Astrocyte (in vitro differentiated cells and primary cell): ENCODE results near the gene SELENOW. TPM values are rescaled to one million over a fixed set of nuclear protein-coding genes. Genes with fewer than 3 reads are reported as not detected.
"Not testable (repeated sequence)": the region's sequence is repeated elsewhere in the genome, so short reads cannot be mapped to it uniquely, and the experiment has no call there.

ENCODE experiments used
- DNase-seq: peaks from one replicate; pipeline ENCODE4 v3.0.0-alpha.2; 2010; ENCODE audit warnings: low read depth
- FAIRE-seq: peaks from 2 replicates; lab custom pipeline; 2011; peaks lifted over from hg19 to GRCh38; lab: Jason Lieb, UNC
- H2AFZ ChIP-seq: 2 replicates; pipeline ENCODE4 v1.6.0; 2012; ENCODE audit warnings: low read depth, low read length, inconsistent platforms
- H3K27ac ChIP-seq: 2 replicates; pipeline ENCODE4 v1.5.1; 2011; ENCODE audit warnings: low read depth, low read length, inconsistent platforms
- H3K27me3 ChIP-seq: 2 replicates; pipeline ENCODE4 v1.6.0; 2011; ENCODE audit warnings: low read length, inconsistent platforms; ENCODE audit not compliant: insufficient read depth
- H3K36me3 ChIP-seq: 2 replicates; pipeline ENCODE4 v1.5.1; 2011; ENCODE audit warnings: low read length, inconsistent platforms; ENCODE audit not compliant: insufficient read depth
- H3K4me1 ChIP-seq: 2 replicates; pipeline ENCODE4 v1.5.1; 2011; ENCODE audit warnings: low read length, inconsistent platforms; ENCODE audit not compliant: insufficient read depth
- H3K4me2 ChIP-seq: 2 replicates; pipeline ENCODE4 v1.6.0; 2012; ENCODE audit warnings: low read length, inconsistent platforms
- H3K4me3 ChIP-seq: 2 replicates; pipeline ENCODE4 v1.5.1; 2011; ENCODE audit warnings: low read depth, mild to moderate bottlenecking, low read length, inconsistent platforms; ENCODE audit not compliant: insufficient read depth
- H3K79me2 ChIP-seq: 2 replicates; pipeline ENCODE4 v1.6.0; 2012; ENCODE audit warnings: mild to moderate bottlenecking, low read length, inconsistent platforms; ENCODE audit not compliant: insufficient read depth
- H3K9ac ChIP-seq: 2 replicates; pipeline ENCODE4 v1.6.0; 2012; ENCODE audit warnings: mild to moderate bottlenecking, low read length, inconsistent platforms
- H3K9me3 ChIP-seq: 2 replicates; pipeline ENCODE4 v1.5.1; 2012; ENCODE audit warnings: low read depth, mild to moderate bottlenecking, low read length, inconsistent platforms; ENCODE audit not compliant: insufficient read depth
- H4K20me1 ChIP-seq: 2 replicates; pipeline ENCODE4 v1.6.0; 2012; ENCODE audit warnings: low read length, inconsistent platforms; ENCODE audit not compliant: insufficient read depth
- H3K27ac Mint-ChIP-seq: one replicate; pipeline ENCODE4 v1.8.0; 2021; ENCODE audit warnings: mild to moderate bottlenecking, mixed read lengths; ENCODE audit not compliant: unreplicated experiment
- H3K27me3 Mint-ChIP-seq: one replicate; pipeline ENCODE4 v1.8.0; 2021; ENCODE audit warnings: low read depth, mixed read lengths; ENCODE audit not compliant: unreplicated experiment
- H3K36me3 Mint-ChIP-seq: one replicate; pipeline ENCODE4 v1.8.0; 2021; ENCODE audit warnings: low read depth, mixed read lengths; ENCODE audit not compliant: unreplicated experiment
- H3K4me1 Mint-ChIP-seq: one replicate; pipeline ENCODE4 v1.8.0; 2021; ENCODE audit warnings: low read depth, mixed read lengths; ENCODE audit not compliant: unreplicated experiment
- H3K4me3 Mint-ChIP-seq: one replicate; pipeline ENCODE4 v1.8.0; 2021; ENCODE audit warnings: mild to moderate bottlenecking, moderate library complexity, mixed read lengths; ENCODE audit not compliant: unreplicated experiment
- H3K9me3 Mint-ChIP-seq: one replicate; pipeline ENCODE4 v1.8.0; 2021; ENCODE audit warnings: mild to moderate bottlenecking, mixed read lengths; ENCODE audit not compliant: unreplicated experiment
- EZH2 ChIP-seq: IDR thresholded peaks from 2 replicates; pipeline ENCODE4 v1.6.1; 2012; ENCODE audit warnings: mild to moderate bottlenecking, low read length, inconsistent platforms; ENCODE audit not compliant: insufficient read depth
- total RNA-seq: library from RNA; stranded (reverse); gene quantifications from 2 replicates; pipeline ENCODE4 v1.2.1, GENCODE V29; 2021
- TF ChIP-seq, protein P1 (sequence below): IDR thresholded peaks from 2 replicates; pipeline ENCODE4 v1.5.1; 2011; ENCODE audit warnings: low read depth, mild to moderate bottlenecking, inconsistent platforms, low read length, moderate library complexity; ENCODE audit not compliant: insufficient read depth

Gene SELENOW
- total RNA-seq, 1 donor from 2014 or later = 279 TPM

DNA sequence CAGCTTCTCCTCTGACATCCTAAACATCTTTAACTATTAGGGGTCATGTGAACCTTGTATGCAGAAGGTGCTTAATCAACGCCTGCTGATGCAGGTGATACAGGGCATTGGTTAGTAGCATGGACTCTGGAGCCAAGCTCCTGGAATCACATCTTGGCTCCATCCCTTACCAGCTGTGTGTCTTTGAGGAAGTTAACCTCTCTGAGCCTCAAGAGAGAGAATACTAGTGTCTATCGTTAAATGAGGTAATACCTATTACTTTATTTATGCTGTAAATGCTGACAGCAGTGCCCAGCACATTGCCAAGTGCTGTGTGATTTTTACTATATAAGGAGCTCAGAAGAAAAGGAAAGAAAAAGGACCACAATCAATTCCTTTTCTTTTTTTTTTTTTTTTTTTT, 11.2 kb upstream of the SELENOW start:
- FAIRE-seq (no peak), DNase-seq (no peak)
- no peaks in the 10 kb centered on the region for H3K4me1 ChIP-seq
- H3K9ac ChIP-seq = no peak overlapping the region
- no peaks in the 10 kb centered on the region for H3K36me3 ChIP-seq
- TF ChIP-seq, protein P1, sequence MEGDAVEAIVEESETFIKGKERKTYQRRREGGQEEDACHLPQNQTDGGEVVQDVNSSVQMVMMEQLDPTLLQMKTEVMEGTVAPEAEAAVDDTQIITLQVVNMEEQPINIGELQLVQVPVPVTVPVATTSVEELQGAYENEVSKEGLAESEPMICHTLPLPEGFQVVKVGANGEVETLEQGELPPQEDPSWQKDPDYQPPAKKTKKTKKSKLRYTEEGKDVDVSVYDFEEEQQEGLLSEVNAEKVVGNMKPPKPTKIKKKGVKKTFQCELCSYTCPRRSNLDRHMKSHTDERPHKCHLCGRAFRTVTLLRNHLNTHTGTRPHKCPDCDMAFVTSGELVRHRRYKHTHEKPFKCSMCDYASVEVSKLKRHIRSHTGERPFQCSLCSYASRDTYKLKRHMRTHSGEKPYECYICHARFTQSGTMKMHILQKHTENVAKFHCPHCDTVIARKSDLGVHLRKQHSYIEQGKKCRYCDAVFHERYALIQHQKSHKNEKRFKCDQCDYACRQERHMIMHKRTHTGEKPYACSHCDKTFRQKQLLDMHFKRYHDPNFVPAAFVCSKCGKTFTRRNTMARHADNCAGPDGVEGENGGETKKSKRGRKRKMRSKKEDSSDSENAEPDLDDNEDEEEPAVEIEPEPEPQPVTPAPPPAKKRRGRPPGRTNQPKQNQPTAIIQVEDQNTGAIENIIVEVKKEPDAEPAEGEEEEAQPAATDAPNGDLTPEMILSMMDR = no peak
- TF ChIP-seq EZH2 = no peak
- H3K9me3 ChIP-seq = no peaks in the 10 kb centered on the region
- H2AFZ ChIP-seq = no peak overlapping the region
- Mint-ChIP-seq H3K9me3 (peaks cover 4% of the 10 kb centered on the region), H3K27me3 (no peaks in the 10 kb centered on the region), H3K36me3 (peaks cover 2% of the 10 kb centered on the region), H3K4me3 (no peak overlapping the region), H3K4me1 (peaks cover 7% of the 10 kb centered on the region), H3K27ac (no peak overlapping the region)
- no peaks in the 10 kb centered on the region for H4K20me1 ChIP-seq
- H3K27ac ChIP-seq = no peak overlapping the region
- H3K79me2 ChIP-seq = no peaks in the 10 kb centered on the region
- no peak overlapping the region for H3K4me3 ChIP-seq
- no peak overlapping the region for H3K4me2 ChIP-seq
- peaks cover 6% of the 10 kb centered on the region for H3K27me3 ChIP-seq

DNA sequence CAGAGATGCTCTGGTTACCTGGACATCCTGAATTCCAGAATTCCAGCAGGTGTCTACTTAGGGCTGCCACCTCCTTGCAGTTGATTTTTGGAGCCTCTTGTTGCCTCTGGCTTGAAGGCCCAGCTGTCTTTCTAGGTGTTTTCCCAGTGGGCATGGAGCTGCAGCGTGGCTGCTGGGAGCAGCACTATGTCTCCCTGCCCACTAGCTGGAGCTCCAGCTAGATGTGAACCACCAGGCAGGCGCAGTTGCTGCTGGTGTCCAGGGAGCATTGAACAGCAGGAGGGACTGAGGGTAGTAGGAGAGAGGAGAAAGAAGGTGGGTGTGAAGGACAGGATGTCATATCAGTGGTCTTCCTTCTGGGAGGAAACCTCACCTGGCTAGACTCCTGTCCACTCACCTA, 9.9 kb upstream of the SELENOW start:
- H3K4me1 ChIP-seq = no peaks in the 10 kb centered on the region
- H3K4me2 ChIP-seq = no peak overlapping the region
- H3K27ac ChIP-seq = no peak overlapping the region
- no peak overlapping the region for H2AFZ ChIP-seq
- no peak overlapping the region for H3K4me3 Mint-ChIP-seq
- H3K9me3 ChIP-seq = no peaks in the 10 kb centered on the region
- FAIRE-seq (no peak), DNase-seq (no peak)
- H3K4me1 Mint-ChIP-seq = peaks cover 7% of the 10 kb centered on the region
- H3K9me3 Mint-ChIP-seq = peaks cover 4% of the 10 kb centered on the region
- no peaks in the 10 kb centered on the region for H3K79me2 ChIP-seq
- TF ChIP-seq, protein P1 = no peak
- TF ChIP-seq EZH2 = no peak
- H3K36me3 Mint-ChIP-seq = peaks cover 2% of the 10 kb centered on the region
- no peaks in the 10 kb centered on the region for H4K20me1 ChIP-seq
- no peaks in the 10 kb centered on the region for H3K36me3 ChIP-seq
- no peak overlapping the region for H3K9ac ChIP-seq
- H3K27me3 Mint-ChIP-seq = no peaks in the 10 kb centered on the region
- H3K27me3 ChIP-seq = peaks cover 6% of the 10 kb centered on the region
- H3K27ac Mint-ChIP-seq = no peak overlapping the region
- H3K4me3 ChIP-seq = no peak overlapping the region

DNA sequence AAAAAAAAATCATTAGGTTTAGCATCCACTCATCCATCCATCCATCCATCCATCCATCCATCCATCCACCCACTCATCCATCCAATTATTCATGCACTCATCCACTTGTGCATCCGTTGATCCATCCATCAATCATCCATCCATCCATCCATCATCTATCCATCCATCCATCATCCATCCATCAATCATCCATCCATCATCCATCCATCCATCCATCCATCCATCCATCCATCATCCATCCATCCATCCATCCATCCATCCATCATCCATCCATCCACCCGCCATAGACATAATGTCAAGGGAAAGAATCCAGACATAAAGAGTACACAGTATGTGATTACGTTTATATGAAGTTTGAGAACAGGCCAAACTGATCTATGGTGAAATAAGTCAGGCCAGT, 9.0 kb upstream of the SELENOW start:
- peaks cover 6% of the 10 kb centered on the region for H3K27me3 ChIP-seq
- H3K4me3 Mint-ChIP-seq = no peak overlapping the region
- FAIRE-seq (no peak), DNase-seq (no peak)
- H3K4me1 Mint-ChIP-seq = peaks cover 9% of the 10 kb centered on the region
- H3K36me3 ChIP-seq = no peaks in the 10 kb centered on the region
- TF ChIP-seq EZH2 = no peak
- TF ChIP-seq, protein P1 = no peak
- no peak overlapping the region for H3K4me2 ChIP-seq
- H3K9me3 ChIP-seq = no peaks in the 10 kb centered on the region
- H4K20me1 ChIP-seq = no peaks in the 10 kb centered on the region
- H2AFZ ChIP-seq = no peak overlapping the region
- H3K27ac Mint-ChIP-seq = no peak overlapping the region
- H3K36me3 Mint-ChIP-seq = peaks cover 2% of the 10 kb centered on the region
- peaks cover 4% of the 10 kb centered on the region for H3K9me3 Mint-ChIP-seq
- no peak overlapping the region for H3K4me3 ChIP-seq
- H3K79me2 ChIP-seq = no peaks in the 10 kb centered on the region
- no peaks in the 10 kb centered on the region for H3K4me1 ChIP-seq
- no peaks in the 10 kb centered on the region for H3K27me3 Mint-ChIP-seq
- no peak overlapping the region for H3K9ac ChIP-seq
- no peak overlapping the region for H3K27ac ChIP-seq

DNA sequence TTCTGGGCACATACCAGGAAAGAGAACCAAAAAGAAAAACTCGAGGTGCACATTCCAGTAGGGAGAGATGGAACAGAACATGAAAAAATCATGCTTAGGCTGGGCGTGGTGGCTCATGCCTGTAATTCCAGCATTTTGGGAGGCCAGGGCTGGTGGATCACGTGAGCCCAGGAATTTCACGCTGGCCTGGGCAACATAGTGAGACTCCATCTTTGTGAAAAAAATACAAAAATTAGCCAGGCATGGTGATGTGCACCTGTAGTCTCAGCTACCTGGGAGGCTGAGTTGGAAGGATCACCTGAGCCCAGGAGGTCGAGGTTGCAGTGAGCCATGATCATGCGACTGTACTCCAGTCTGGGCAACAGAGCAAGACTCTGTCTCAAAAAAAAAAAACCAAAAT, 7.2 kb upstream of the SELENOW start:
- FAIRE-seq, H3K27me3 Mint-ChIP-seq, H3K4me1 Mint-ChIP-seq, H3K79me2 ChIP-seq, H2AFZ ChIP-seq, H4K20me1 ChIP-seq, H3K9me3 ChIP-seq, H3K4me3 Mint-ChIP-seq, DNase-seq, H3K4me2 ChIP-seq, H3K4me1 ChIP-seq, H3K27ac Mint-ChIP-seq, H3K9me3 Mint-ChIP-seq, H3K27ac ChIP-seq, H3K36me3 ChIP-seq, H3K27me3 ChIP-seq, H3K9ac ChIP-seq, H3K4me3 ChIP-seq, H3K36me3 Mint-ChIP-seq: not testable (repeated sequence)
